HG03439 (cell line): Measurements from ENCODE around the gene STIP1.

Experiments
- ATAC-seq: cut with Tn5 transposase; IDR thresholded peaks from one replicate; pipeline ENCODE4 v1.9.1; 2021; ENCODE audit warnings: mild to moderate bottlenecking, moderate library complexity; ENCODE audit not compliant: unreplicated experiment

The STIP1 gene

GRCh38 chr11:64249563-64250414 is 63.8 kb downstream of the STIP1 start:
- ATAC-seq = no peak

GRCh38 chr11:64250415-64251015 is 64.5 kb downstream of the STIP1 start:
- no peak for ATAC-seq

GRCh38 chr11:64251016-64251752 is 65.2 kb downstream of the STIP1 start, which contains the start of gene PLCB3:
Gene PLCB3, plus strand, starts transcription at chr11:64251530. Its CDS starts 120 bp downstream, at chr11:64251650.
- ATAC-seq = no peak

- ATAC-seq = no peak
Measured at GRCh38 chr11:64251753-64252002, 65.7 kb downstream of the STIP1 start.

- ATAC-seq = no peak
Measured at GRCh38 chr11:64252003-64252872, 66.3 kb downstream of the STIP1 start.

GRCh38 chr11:64253043-64253442 is 67.1 kb downstream of the STIP1 start:
- no peak for ATAC-seq

- ATAC-seq = no peak
Measured at GRCh38 chr11:64253481-64253880, 67.5 kb downstream of the STIP1 start.
